Stimulated activated CD8-positive, alpha-beta memory T cell treated with anti-CD3 and anti-CD28 coated beads, Interleukin-15, amount 100 ng/mL, for 4 hours (primary cell): Measurements from ENCODE around the gene RTBDN.
"Not testable (repeated sequence)": the region's sequence is repeated elsewhere in the genome, so short reads cannot be mapped to it uniquely, and the experiment has no call there.

Source experiments
- DNase-seq, 2 donors: peaks; one replicate each; pipeline ENCODE4 v3.0.0-alpha.2; 2020; ENCODE audit warnings: low read depth in 2 of 2

Gene RTBDN

DNA sequence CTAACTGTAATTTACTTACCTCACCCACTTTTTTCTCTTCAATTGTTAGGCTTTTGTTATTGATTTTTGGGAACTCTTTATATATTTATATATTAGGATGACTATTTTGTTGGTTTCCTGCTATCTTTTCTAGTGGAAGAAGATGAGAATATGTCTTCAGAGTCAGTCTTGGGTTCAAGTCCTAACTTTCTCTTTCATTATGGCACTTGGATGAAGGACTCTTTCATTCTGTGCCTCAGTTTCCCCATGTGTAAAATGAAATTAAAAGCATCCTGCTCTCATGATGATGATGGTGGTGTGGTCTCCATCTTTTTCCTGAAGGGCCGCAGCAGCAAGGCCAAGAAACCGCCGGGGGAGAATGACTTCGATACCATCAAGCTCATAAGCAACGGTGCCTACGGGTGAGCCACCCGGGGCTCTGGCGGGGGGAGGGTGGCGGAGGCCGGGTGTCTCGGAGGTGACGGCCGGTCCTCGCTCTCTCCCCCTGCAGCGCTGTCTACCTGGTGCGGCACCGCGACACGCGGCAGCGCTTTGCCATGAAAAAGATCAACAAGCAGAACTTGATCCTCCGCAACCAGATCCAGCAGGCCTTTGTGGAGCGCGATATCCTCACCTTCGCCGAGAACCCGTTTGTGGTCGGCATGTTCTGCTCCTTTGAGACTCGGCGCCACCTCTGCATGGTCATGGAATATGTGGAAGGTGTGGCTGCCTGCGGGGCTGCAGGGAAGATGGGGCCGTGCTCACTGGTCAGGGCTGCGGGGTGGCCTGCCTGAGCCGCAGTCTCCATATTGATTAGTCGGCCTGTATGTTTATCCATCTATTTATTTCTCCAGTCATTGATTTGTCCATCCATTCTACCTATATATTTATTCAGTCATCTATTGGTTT lies 23.9 kb upstream of the RTBDN start:
- no peak for DNase-seq

DNA sequence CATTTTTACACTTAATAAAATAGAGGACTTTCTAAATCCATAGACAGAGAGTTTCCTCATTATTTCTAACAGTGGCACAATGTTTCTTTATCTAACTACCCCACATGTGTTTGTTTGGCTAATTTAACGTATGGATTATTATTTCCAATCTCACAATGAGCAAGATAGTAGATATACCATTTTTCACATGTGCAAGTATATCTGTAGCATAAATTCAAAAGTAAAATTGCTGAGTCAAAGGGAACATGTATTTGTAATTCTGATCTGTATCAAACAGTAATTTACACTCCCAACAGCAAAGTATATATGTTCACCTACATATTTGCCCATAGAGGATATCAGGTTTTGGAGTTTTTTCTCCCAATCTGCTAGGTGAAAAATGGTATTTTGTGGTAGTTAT lies 22.3 kb upstream of the RTBDN start:
- no peak for DNase-seq

DNA sequence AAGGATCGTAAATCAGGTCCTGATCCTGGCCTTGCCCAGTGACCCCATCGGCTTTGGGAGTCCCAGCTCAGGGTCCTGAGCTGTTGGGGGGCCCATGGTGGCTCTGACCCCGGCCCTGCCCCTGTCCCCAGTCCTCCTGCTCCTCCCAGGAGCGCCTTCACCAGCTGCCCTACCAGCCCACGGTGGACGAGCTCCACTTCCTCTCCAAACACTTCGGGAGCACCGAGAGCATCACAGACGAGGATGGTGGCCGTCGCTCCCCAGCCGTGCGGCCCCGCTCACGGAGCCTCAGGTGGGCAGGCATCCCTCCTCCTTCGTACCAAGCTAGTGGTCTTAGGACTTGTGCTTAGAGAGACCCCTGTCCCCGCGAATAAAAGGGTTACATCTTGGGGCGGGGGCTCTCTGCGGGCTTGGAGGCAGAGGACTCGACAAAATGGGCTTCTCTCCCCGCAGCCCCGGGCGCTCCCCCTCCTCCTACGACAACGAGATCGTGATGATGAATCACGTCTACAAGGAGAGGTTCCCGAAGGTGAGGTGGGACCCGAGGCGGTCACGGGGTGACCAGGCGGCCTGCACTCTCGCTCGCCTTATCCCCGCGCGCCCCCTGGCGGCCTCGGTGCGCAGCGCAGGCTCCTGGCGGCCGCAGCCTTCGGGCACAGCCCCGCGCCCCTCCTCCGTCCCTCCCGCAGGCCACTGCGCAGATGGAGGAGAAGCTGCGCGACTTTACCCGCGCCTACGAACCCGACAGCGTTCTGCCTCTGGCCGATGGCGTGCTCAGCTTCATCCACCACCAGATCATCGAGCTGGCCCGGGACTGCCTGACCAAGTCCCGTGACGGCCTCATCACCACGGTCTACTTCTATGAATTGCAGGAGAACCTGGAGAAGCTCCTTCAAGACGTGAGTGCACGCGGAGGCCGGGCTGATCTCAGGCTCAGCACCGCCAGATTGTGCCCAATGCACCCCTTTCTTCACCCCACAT lies 13.1 kb upstream of the RTBDN start:
- peak; percentile 66 to 68 for DNase-seq

DNA sequence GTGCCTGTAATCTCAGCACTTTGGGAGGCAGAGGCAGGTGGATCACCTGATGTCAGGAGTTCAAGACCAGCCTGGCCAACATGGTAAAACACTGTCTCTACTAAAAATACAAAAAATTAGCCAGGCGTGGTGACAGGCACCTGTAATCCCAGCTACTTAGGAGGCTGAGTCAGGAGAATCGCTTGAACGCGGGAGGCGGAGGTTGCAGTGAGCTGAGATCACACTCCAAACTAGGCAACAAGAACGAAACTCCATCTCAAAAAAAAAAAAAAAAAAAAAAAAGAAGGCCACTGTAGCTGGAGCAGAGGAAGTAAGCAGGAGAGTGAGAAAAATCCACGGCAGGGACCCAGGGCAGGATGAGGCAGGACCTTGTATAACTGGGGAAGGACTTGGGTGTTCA lies 12.2 kb upstream of the RTBDN start:
- DNase-seq, result not testable (repeated sequence)

DNA sequence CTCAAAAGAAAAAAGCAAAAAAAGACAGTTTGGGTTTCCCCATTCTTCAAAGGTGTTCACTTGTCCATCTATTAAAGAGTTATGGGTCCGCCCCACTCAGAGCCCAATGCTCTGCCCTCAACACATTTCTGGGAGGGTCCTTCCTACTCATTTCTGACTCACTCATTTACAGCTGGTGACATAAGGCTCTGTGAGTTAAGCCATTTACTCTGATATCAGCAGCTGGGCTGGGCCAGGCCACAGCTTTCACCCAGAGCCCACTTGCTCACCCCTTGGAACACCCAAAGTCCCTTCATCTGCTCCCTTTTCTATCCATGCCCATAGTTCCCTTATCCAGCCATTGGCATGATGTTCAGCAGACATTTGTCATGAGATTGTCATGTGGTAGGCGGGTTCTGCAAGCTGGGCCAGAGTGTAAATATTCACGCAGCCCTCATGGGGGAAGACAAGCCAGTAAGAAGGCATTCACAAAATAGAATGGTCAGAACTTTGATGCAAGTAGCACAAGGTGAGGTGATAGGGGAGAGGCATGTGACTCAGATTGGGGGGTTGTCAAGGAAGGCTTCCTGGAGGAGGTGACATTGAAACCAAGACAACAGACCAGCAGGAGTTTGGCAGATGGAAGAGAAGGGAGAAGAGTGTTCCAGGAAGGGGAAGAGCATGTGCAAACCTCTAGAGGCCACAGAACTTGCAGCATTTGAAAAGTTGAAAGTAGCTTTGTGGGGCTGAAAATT lies 9.8 kb upstream of the RTBDN start:
- DNase-seq, result no peak

DNA sequence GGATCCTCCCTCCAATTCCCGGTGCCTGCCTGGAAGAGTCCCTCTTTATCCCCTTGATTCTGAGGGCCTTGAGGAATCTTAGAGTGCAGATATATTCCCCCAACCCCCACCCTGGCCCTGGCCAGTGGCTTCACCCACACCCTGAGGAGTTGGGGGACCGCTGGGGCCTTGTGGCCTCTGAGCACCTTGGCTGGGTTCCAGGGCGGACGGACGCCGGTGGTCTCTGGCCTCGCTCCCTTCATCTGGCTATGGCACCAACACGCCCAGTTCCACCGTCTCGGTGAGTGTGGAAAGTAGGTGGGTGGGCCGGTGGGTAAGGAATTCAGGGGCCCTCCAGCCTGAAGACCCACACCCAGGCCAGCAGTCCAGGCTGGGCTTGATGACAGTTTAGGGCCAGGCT lies 8.9 kb upstream of the RTBDN start:
- DNase-seq, result no peak

DNA sequence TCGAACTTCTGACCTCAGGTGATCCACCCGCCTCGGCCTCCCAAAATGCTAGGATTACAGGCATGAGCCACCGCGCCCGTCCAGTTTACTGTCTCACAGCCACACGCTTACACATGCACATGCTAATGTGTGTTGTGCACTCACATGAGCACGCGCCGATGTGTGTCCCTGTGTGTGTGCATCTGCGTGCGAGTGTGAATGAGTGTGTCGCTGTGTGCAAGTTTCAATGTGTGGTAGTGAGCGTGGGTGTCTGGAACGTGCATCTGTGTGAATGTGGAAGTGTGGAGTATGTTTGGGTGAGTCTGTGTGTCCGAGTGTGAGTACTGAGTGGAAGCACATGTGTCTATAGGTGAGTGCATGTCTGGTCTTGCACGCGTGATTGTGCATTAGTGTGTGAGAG lies 8.1 kb upstream of the RTBDN start:
- DNase-seq, result no peak

DNA sequence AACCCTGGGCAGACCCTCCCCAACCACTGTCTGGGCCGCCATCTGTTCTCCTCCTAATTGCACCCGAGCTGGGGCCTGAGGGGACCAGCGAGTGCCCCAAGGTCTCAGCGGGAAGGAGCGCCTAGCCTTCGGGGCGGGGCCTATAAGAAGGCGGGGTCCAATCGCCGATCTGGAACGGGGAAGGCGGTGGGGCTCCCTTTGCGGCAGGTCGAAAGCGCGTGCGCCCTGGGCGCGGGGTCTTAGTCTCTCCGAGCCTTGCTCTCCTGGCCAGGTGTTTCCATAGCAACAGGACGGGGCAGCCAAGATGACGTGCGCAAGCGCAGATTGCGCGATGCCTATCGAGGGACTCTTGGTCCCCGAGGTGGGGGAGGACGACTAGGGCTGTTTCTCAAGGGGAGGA lies 6.7 kb upstream of the RTBDN start:
- no peak for DNase-seq

DNA sequence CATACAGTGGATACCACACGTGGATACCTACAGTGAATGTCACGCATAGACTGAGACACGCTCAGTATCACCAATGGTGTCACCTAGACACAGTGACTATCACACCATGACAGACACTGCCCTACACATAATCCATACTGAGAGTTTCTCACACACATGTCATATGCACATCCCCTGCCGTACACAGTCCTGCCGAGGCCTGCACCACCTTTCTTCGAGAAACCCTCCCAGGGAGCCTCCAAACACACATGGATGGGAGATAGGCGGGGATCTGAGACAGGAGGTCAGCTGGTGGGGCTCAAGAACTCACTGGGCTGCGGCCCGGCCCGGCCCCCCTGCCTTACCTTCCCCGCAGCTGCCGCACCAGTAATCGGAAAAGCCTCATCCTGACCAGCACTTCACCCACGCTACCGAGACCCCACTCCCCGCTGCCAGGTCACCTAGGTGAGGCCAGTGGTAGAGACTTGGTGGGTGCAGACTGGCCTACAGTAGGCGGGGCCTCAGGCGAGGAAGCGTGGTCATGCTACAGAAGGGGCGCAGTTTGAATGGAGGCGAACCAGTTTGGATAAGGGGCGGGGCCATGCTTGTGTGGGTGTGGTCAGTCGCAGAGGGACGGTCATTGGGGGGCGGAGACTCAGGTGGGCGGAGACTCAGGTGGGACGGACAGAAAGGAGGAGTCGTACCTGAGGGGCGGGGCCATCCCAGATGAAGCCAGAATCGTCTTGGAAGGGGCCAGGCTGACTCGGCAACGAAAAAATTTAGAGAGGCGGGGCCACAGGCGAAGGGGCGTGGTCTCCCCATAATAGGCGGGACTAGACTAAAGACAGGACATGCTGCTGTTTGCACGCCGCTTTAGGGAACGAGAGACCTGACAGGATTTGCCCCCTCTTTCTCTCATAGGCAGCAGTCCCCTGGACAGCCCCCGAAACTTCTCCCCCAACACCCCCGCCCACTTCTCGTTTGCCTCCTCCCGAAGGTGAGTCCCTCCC lies 6.0 kb upstream of the RTBDN start:
- no peak for DNase-seq

DNA sequence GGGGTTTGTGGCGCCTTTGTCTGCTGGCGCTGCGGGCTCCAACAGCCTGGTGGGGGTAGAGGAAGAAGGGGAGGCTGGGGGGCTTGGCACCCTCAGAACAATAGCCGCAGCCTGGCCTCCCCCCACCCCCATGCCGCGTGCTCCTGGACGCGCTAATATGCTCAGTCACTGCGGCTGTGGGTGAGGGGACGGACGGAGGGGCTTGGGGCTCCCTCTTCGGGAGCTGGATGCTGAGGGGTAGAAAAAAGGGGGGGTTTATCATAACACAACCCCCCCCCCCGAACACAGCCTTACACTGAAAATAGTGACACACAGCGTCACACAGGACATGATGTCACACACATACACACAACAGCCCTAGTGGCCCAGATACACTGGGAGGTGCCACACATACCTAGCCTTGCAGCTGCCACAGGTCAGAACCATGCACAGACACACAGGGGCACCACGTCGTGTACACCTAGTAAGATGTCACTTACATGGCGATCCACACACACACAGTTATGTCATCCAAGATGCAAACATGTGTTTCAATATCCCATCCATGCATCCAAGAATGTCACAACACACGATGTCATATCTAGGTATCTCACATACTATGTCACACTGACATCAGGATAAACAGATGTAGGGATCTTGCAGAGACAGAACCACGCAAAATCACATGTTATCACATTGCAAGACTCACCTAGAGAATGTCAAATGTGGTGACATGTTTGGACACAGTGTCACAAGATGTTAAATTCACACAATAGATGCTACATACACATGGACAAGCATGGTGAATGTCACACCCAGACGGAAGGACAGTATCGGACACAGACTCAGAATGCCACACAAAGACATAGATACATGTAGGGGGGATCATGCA lies 4.7 kb upstream of the RTBDN start:
- DNase-seq, result no peak

DNA sequence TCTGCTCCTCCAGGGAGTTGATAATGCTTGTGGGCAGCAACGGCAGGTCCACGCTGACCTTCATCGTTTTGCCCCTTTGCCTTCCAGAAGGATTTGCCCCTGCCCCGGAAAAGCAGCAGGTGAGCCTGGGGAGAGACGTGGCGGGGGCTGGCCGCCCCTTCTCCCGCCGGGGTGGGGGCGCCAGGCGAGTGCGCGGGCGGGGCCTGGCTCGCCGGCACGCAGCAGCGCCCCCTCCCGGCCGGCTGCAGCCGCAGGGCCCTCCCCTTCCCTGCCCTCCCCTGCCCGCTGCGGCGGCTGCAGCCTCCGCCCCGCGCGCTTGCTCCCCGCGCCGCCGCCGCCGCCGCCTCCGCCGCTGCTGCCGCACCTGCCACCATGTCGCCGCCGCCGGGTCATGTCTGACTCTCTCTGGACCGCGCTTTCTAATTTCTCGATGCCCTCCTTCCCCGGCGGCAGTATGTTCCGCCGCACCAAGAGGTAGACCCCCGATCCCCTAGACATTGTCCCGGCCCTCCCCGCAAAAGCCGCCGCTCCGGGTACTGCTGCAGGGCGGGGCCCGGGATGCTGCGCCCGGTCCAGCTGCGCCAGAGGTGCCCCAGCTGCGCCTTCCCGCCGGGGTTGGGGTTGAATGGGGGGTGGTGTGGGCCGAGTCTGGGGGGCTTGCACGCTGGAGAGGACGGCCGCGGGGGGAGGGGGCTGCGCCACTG lies 4.0 kb upstream of the RTBDN start, which contains the start of gene MAST1:
MAST1 (plus strand) TSS at position 334 of the 704 bp plus-strand sequence; CDS start at position 392, 58 bp downstream.
- DNase-seq, result no peak

DNA sequence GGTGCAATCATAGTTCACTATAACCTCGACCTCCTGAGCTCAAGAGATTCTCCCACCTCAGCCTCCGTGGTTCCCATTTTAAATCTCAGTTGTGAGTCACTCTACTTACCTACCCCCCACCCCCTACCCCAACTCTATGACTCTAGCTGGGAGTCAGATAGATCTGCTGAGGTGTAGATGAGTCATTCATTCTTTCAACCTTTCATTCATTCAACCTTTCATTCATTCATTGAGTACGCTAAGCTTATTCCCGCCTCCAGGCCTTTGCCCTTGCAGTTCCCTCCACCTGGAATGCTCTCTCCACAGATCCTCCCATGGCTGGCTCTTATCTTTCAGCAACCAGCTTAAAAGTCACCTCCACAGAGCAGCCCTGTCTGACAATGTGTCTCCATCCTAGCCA lies 2.8 kb upstream of the RTBDN start:
- DNase-seq, result no peak

DNA sequence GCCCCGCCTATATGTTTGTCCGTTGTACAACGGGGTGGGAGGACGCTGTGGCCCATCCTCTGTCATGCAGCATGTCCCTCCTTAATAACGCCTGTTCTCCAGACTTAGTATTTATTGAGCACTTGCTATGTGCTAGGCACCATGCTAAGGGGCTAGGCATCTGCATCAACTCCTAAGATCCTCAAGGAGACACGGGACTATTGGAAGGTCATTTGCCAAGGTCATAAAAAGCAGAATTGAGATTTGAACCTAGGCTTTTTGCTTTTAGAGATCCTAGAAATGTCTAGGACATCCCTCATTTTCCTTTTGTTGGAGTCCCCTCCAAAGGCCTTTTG lies 2.1 kb upstream of the RTBDN start:
- DNase-seq, result no peak

DNA sequence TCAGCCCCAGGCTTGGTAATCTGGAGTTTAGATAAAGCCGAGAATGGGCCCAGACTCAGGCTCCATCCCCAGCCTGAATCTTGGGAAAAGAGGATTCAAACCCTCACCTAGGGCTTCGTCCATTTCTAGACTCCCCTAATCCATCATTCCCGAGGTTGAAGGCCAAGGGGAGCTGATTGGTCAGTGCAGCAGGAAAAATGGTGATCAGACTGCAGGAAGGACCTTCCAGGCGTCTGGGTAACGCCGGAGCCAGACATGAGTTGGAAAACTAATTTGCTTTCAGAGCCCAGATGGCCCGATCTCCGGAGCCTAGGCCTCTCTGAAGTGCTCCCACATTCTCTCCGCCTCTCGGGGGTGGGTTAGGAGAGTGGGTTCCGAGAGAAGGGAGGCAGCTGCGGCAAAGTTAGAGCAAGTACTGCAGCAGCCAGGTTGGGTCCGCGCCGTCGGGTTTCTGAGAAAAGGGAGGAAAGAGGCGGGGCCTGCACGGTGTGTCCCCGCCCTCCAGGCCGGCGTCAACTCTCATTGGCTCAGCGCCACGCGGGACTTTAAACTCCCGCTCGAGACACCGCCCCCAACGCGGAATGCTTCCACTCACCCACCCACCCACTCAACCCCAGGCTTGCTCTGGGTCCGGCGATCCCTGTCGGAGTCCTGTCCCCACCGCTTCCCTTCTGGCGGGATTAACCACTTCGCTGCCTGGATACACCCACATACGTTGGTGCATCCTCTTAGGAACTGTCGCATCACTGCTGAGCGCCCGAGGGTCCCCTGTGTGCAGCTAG lies 788 bp upstream of the RTBDN start:
- no peak for DNase-seq

DNA sequence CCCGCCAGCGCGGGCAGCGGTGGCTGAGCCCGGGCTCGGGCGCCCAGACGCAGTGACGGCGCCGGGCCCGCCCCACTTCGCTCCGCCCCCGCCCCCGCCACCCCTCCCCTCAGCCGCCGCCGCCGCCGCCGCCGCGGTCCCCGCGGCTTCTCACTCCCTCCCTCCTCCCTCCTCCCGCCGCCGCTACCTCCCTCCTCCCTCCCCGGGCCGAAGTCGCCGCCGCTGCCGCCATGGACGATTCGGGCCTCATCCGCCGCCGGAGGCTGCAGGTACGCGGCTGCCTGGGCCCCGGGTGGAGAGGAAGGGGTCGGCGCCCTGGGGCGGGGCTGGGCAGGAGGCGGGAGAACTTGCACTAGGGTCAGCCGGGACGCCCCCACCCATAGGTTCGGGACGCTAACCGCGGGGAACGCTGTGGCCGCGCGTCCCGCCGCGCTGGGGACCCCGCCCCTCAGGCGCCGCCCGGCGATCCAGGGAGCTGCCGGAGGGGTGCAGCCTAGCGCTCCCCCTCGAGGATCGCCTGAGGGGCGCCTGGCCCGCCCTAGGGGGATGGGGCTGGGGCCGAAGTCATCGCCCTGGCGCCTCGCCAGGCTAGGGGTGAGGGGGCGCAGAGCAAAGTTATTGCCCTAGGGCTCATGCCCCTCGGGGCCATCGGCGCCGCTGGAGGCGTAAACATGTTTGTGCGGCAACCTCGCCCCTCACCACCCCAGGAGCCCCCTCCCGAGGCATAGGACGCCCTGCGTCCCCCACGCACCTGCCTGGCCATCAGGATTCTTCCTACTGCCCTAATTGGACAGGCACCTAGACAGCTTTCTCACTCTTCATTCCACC lies 427 bp downstream of the RTBDN start:
- DNase-seq, result peak in 1 of 2 donors; percentile 32

DNA sequence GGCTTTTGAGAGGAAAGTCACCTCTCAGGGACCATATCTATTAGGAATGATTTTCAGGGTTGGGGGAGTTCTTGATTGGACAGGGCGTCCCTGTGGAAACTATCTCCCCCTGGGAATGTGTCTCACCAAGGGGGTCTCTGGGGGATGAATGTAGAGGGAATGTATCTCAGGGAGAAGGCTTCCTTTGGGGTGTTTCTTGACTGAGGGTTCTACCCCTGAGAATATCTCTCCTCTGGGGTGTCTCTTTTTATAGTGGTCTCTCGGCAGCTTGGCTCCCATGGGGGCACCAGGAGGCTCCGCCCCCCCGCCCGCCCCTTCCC lies 1.0 kb downstream of the RTBDN start:
- DNase-seq, result no peak

DNA sequence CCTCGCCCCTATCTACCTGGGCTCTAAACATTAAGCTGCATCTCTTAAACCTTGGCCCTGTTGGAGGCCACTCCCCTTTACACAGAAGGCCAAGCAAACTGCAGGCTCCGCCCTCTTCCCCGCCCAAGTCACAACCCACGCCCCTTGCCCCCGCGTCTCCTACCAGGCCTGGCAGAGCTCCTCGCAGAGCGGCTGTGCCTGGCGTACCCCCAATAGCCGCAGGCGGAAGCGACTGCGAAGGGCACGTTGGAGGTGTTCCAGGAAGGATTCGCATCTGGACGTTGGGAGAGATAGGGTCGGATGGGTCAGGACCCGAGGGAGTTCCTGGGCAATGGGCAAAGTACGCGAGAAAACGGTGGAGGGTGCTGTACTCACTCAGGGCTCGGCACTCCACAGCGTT lies 5.9 kb downstream of the RTBDN start:
- DNase-seq, result no peak
